LoVo (cell line): Measurements from ENCODE around the gene CEMIP.

Source experiments
- DNase-seq: peaks from one replicate; pipeline ENCODE4 v3.0.0-alpha.2; 2016; ENCODE audit warnings: low spot score

The CEMIP gene

GRCh38 chr15:80785335-80785734, 6.2 kb downstream of the CEMIP start:
- DNase-seq, result no peak

GRCh38 chr15:80785811-80786354, 6.7 kb downstream of the CEMIP start:
- DNase-seq, result no peak

GRCh38 chr15:80787316-80787715, 8.1 kb downstream of the CEMIP start:
- no peak for DNase-seq

- DNase-seq, result no peak
Measured at GRCh38 chr15:80788536-80788935, 9.4 kb downstream of the CEMIP start.

DNA sequence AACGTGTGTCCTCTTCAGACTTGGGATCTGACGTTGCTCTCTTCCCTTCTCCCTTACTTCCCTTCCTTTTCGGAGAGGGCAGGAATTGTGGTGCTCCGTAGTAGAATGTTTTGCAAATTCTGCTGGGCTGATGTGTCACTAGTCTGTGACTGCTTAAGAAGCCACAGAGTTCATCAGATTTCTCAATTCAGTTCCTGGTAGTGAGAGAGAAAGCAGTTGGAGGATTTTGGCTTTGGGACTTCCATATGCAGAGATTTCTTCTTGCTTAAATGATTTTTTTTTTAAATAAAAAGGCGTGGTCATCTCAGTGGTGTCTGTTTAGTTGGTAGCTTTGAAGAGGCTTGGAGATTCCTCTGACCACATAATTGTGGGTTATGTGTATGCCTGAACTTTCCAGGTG, 10.1 kb downstream of the CEMIP start:
- DNase-seq, result no peak

GRCh38 chr15:80789796-80790195, 10.6 kb downstream of the CEMIP start:
- no peak for DNase-seq

DNA sequence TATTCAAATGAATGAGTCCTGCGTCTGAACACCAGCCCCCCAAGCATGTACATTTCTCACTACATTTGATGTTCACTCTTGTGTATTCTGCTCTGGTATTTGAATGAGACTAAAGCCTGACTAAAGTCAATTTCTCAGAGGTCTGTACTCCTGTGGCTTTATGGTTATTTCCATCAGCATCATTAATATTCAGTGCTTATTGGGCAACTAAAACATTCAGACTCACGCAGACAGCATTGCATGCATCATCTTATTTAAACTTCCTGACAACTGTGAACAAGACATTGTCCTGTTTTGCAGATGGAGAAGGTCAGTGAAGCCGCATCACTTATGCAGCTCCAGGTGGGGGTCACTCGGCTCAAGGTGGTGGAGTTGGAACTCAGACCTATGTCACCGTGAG, 11.1 kb downstream of the CEMIP start:
- DNase-seq, result no peak

DNA sequence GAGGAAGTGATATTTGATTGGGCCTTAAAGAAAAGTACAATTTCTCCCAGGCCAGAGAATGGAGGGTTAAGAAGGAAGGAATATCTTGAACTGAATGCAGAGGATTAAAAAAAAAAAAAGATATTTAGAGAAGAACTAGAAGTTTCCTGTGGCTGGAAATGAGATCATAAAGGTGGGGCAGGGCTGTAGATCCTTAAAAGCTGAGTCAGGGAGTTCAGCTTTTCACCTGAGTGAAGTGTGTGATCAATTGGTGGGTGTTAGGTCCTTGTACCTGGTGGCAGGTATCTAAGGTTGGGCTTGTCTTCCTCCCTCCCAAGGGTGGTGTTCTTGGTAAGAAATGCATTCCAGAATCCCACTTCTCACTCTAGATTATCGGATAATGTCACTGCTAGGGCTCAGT, 11.8 kb downstream of the CEMIP start:
- DNase-seq, result no peak

DNA sequence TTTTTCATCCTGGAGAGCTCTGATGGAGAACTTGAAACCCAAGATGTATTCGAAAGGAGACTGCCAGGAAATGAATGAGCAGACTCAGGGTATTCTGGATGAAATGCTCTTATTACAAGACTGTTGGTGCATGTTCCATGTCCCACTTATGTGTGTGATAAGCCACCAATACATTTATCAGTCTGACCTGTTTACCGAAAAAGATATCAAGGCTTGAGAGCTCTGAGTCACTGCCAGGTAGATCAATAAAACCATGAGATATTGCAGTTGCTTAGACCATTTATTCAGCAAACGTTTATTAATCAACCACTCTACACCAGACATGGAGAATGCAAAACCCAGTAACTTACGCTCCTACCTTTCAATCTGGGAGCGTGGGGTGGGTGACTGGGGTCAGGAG, 17.2 kb downstream of the CEMIP start:
- DNase-seq, result no peak

DNA sequence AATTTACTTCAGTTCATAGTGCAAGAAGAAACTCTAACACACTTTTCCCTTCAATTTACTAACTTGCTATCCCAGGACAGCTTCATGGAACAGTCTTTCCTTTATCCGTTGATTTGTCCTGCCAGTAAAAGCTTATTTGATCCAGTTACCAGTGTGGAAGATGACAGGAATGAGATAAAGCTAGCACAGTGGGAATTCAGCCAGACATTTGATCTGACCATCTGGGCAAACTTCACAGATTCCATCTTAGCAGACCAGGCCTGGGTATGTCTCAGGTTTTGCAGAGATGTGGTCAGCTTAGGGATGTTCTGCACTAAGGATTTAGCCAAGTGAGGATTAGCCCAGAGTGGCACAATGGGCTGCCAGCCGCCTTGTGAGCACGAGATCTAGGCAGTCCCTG, 19.7 kb downstream of the CEMIP start:
- DNase-seq, result no peak

- no peak for DNase-seq
Measured at GRCh38 chr15:80800067-80800466, 20.9 kb downstream of the CEMIP start.

GRCh38 chr15:80801891-80802680, 22.9 kb downstream of the CEMIP start:
- DNase-seq, result no peak

- no peak for DNase-seq
Measured at GRCh38 chr15:80803580-80804525, 24.7 kb downstream of the CEMIP start.

GRCh38 chr15:80804970-80805495, 25.9 kb downstream of the CEMIP start:
- DNase-seq, result no peak

DNA sequence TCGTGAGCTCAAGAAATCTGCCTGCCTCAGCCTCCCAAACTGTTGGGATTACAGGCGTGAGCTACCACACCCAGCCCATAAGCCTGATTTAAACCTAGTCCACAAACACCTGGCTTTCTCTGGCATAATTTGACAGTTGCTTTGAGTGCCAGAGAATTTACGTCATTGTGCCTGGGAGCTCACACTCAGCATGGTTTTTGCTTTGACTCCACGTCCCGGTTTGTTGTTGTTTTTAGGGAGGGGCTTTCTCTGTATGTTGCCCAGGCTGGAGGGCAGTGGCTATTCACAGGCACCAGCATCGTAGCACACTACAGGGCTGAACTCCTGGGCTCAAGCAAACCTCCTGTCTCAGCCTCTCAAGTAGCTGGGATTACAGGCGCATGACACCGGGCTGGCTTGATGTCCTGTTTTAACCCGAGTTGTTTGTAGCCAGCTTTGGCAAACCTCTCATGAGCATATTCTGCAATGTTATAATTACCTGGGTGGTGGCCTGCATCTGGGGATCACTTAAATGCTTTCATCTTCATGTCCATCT, 32.7 kb downstream of the CEMIP start:
- DNase-seq, result no peak

GRCh38 chr15:80815106-80815505, 35.9 kb downstream of the CEMIP start:
- no peak for DNase-seq

DNA sequence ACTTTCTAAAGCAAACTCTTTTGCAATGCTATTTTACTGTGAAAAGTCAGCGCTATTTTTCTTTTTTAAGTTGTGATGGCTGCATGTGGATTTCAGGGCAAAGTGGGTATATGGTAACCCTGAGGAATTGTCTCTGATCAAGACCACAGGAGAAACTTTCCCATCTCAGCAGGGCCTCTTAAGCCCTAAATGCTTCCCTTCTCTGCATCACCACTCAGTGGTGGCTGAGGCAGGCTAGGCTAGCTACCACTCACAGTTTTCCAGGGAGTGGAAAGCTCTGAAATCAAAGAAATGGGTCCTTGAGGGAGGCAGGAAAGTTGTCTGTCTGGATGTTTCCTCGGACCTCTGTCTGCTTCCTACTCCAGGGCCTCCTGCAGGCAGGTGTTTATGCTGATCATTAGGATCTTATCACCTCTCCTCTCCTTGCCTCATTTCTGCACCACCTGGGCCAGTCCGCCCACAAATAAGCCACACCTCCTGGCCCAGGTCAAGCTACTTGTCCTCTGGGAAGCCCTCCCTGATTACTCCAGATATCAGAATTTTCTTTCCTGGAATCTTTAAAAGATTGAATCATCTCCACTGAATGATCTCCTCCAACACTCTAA, 37.0 kb downstream of the CEMIP start:
- no peak for DNase-seq

GRCh38 chr15:80816936-80817335, 37.8 kb downstream of the CEMIP start:
- DNase-seq, result no peak

GRCh38 chr15:80817901-80818300, 38.7 kb downstream of the CEMIP start:
- DNase-seq, result no peak

DNA sequence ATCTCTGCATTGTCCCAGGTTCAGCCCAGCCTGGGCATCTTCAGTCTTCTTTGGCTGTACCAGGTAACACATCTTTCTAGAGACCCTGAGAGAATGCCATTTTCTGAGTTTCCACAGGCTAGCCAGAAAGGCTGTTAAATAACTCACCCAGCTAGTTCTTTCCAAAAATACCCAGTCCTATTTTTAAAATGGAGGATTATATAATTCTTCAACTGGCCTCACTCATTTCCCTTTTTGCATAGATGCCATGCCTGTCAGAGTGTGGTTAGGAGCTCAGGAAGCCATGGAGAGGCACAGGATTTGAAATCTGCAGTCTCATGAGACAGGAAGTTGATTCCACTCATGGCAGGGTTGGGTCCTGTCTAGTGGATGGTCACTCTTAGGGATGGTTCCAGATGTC, 39.8 kb downstream of the CEMIP start:
- DNase-seq, result no peak

- DNase-seq, result no peak
Measured at GRCh38 chr15:80820092-80820491, 40.9 kb downstream of the CEMIP start.

DNA sequence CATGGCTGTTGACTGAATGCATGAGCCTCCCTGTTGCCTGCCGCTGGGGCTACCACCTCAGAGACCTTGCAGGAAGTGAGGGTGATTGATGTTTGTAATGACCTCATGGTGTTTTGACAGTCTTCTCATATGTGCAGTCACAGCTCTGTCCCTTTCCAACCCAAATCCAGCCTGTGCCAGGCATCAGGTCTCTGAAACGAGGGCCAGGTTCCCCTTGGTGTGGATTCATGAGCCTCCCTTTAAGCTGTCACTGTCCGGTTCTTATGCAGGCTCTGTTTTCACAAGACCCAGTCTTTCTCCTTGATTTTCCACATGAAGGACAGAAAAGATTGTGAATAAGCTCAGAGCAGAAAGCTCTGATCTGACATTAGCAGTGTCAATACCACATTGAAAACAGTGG, 43.1 kb downstream of the CEMIP start:
- DNase-seq, result no peak
